WERI-Rb-1 (cell line): Measurements from ENCODE around the gene LHFPL6.

Experiments used
- DNase-seq: peaks from one replicate; pipeline ENCODE4 v3.0.0-alpha.2; 2020
- H3K27ac ChIP-seq: fragments of 250-450 bp; sonication (Bioruptor Pico); 2 replicates; pipeline ENCODE4 v1.5.1; 2020; ENCODE audit warnings: mild to moderate bottlenecking, moderate library complexity
- H3K27me3 ChIP-seq: fragments of 250-450 bp; sonication (Bioruptor Pico); 2 replicates; pipeline ENCODE4 v1.5.1; 2021; ENCODE audit warnings: mild to moderate bottlenecking, low read depth, moderate library complexity; ENCODE audit not compliant: insufficient read depth, severe bottlenecking
- H3K36me3 ChIP-seq: fragments of 250-450 bp; sonication (Bioruptor Pico); 2 replicates; pipeline ENCODE4 v1.5.1; 2020; ENCODE audit warnings: mild to moderate bottlenecking, moderate library complexity
- H3K4me3 ChIP-seq: 2 replicates; pipeline ENCODE4 v1.5.1; 2011; ENCODE audit warnings: low read depth, mild to moderate bottlenecking, control low read depth, low read length
- H3K9me3 ChIP-seq: fragments of 250-450 bp; sonication (Bioruptor Pico); 2 replicates; pipeline ENCODE4 v1.5.1; 2021; ENCODE audit warnings: mild to moderate bottlenecking, moderate library complexity; ENCODE audit not compliant: severe bottlenecking
- TF ChIP-seq, protein P1 (sequence below): IDR thresholded peaks from 2 replicates; pipeline ENCODE4 v1.5.1; 2011; ENCODE audit warnings: low read depth, mild to moderate bottlenecking, control low read depth, inconsistent platforms, low read length

LHFPL6 gene

GRCh38 chr13:39526499-39526898 is 76.5 kb downstream of the LHFPL6 start:
- DNase-seq: no peak
- no peak overlapping the region for H3K27ac ChIP-seq
- TF ChIP-seq, protein P1, sequence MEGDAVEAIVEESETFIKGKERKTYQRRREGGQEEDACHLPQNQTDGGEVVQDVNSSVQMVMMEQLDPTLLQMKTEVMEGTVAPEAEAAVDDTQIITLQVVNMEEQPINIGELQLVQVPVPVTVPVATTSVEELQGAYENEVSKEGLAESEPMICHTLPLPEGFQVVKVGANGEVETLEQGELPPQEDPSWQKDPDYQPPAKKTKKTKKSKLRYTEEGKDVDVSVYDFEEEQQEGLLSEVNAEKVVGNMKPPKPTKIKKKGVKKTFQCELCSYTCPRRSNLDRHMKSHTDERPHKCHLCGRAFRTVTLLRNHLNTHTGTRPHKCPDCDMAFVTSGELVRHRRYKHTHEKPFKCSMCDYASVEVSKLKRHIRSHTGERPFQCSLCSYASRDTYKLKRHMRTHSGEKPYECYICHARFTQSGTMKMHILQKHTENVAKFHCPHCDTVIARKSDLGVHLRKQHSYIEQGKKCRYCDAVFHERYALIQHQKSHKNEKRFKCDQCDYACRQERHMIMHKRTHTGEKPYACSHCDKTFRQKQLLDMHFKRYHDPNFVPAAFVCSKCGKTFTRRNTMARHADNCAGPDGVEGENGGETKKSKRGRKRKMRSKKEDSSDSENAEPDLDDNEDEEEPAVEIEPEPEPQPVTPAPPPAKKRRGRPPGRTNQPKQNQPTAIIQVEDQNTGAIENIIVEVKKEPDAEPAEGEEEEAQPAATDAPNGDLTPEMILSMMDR: no peak

DNA sequence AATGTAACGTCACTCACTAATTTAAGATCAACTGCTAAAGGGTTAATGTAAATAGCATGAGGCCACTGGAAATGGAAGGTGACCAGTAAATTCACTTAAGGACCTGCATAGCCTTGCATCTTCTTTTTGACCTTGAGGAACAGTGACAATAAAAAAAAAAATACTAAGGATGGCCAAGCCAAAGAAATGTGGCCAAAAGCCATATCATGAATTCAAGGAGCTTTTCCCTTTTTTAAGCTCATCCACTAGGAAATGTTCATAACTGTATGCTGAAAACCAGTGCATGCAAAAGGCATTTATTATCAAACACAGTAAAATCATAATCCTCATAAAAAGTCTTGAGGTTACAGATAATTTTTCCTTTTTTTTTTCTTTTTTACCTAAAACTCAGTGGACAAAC is 77.5 kb downstream of the LHFPL6 start:
- no peak overlapping the region for H3K4me3 ChIP-seq
- no peak overlapping the region for H3K27ac ChIP-seq
- no peak for DNase-seq
- no peaks in the 10 kb centered on the region for H3K36me3 ChIP-seq
- no peaks in the 10 kb centered on the region for H3K9me3 ChIP-seq
- TF ChIP-seq, protein P1: no peak
- H3K27me3 ChIP-seq: no peaks in the 10 kb centered on the region

More at GRCh38 chr13:39526499-39526898, 76.5 kb downstream of the LHFPL6 start:
- H3K9me3 ChIP-seq: no peaks in the 10 kb centered on the region
- no peaks in the 10 kb centered on the region for H3K27me3 ChIP-seq
- H3K4me3 ChIP-seq: no peak overlapping the region
- no peaks in the 10 kb centered on the region for H3K36me3 ChIP-seq

- DNase-seq: no peak
- H3K36me3 ChIP-seq: no peaks in the 10 kb centered on the region
- no peak overlapping the region for H3K27ac ChIP-seq
- no peak overlapping the region for H3K4me3 ChIP-seq
- TF ChIP-seq, protein P1: no peak
- no peaks in the 10 kb centered on the region for H3K9me3 ChIP-seq
- no peaks in the 10 kb centered on the region for H3K27me3 ChIP-seq
Measured at GRCh38 chr13:39524795-39525194, 78.2 kb downstream of the LHFPL6 start.

GRCh38 chr13:39522329-39522728 is 80.7 kb downstream of the LHFPL6 start:
- H3K9me3 ChIP-seq: no peaks in the 10 kb centered on the region
- H3K27me3 ChIP-seq: no peaks in the 10 kb centered on the region
- H3K4me3 ChIP-seq: no peak overlapping the region
- DNase-seq: no peak
- H3K36me3 ChIP-seq: no peaks in the 10 kb centered on the region
- H3K27ac ChIP-seq: no peak overlapping the region
- TF ChIP-seq, protein P1: no peak

DNA sequence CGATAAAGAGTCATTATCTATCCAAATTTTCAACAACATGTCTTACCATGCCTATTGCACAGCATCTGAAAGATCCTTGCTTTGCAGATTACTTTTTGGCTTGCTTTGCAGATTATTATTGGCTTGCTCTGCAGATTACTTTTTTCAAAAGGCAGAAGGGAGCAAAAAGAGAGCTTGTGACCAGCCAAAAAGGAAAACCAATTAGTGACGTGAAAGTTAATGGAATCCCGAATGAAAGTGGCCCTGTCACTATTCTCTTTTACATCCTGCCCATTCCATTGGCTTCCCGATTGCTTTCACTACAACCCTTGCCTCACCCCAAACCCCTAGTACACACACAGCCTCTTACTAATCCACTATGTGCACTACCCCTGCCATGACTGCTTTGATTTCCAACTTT is 81.3 kb downstream of the LHFPL6 start:
- no peaks in the 10 kb centered on the region for H3K36me3 ChIP-seq
- no peaks in the 10 kb centered on the region for H3K9me3 ChIP-seq
- DNase-seq: no peak
- H3K4me3 ChIP-seq: no peak overlapping the region
- H3K27ac ChIP-seq: no peak overlapping the region
- TF ChIP-seq, protein P1: no peak
- no peaks in the 10 kb centered on the region for H3K27me3 ChIP-seq

- Histone ChIP-seq H3K27me3 (no peaks in the 10 kb centered on the region), H3K36me3 (no peaks in the 10 kb centered on the region), H3K9me3 (no peaks in the 10 kb centered on the region), H3K27ac (peak overlapping the region; percentile 66), H3K4me3 (peak overlapping the region; percentile 27)
- peak; percentile 41 for DNase-seq
- TF ChIP-seq, protein P1: no peak
Measured at GRCh38 chr13:39516096-39516495, 86.9 kb downstream of the LHFPL6 start.
